HL-60/S4 treated with retinoic acid at 250 ng/mL for 4 days and 3 days (cell line): Measurements from ENCODE around the gene PHF20.
"Not testable (repeated sequence)": the region's sequence is repeated elsewhere in the genome, so short reads cannot be mapped to it uniquely, and the experiment has no call there.

ENCODE experiments used
- in situ Hi-C: fragments of 300-500 bp; cut with MboI; formaldehyde crosslinking; loops from 2 replicates; pipeline ENCODE4 v1.7.0; 2022; ENCODE audit warnings: low sequenced_read_pairs

The PHF20 gene

DNA sequence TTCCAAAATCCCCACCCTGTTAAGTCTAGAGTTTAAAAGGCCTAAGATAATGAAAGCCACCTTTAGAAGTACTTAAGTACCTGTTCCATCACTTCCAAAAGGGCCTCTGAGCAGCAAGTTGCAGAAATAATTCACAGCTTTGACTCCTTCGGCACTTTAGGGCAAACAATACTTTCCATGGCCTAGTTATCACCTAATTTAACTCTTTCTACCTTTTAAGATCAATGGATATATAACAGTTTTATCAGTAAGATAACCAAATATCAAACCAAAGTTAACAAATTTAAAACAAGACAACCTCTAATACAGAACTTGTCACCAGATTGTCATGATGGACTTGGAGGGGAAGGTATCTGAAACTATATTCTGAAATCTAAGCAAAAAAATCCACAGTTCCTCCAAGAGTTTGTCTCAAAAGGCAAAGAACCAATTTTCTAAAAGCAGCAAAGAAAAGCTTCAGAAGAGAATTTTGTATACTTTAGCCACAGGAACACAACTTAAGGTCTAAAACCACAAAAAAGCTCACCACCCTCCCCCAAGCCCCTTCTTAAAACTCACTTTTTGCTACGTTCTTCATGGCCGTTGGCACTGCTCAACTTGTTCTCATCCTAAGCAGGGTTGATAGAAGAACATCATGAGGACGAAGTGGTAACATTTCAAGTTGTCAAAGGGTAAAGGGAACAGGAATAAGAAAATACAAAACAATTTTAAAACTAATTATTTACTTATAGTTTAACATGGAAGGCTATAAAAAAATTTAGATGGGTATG lies 33.2 kb upstream of the PHF20 start:
- in situ Hi-C loops, result no loop called here

DNA sequence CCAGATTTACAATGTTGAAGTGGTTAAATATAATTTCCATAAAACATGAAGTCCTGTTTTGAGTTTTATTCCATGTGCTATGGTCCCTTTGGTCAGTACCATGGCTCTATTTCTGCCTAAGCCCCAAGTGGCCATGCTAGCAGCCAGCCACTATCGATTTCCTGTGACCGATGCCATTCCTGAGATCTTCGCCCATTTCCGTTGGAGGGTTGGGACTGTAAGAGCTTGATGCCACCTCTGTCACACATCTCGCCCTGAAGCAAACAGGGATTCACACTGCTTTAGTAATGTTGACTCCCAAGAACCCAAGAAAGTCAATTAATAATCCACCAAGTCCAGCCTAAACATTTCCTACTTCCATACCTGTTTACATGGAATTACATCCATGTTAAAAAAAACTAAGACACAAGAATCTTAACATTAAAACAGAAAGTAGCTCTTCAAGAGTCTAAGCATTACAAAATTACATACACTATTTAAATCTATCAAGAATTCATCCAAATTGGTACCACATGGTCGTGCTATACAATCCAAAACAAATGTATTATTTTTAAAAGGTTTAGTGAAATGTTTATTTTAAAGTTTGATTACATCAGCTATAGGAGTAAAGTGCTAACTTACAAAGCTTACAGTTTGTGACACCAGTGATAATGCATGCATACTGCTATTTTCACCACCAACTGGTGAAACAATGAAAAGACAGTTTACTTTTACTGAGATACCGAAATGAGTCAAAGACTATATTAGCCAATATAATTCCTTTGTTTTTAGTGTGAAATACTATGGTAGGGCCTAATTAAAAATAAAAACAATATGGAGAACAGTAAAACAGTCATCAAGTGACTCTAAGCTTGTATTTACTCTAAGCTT lies 32.3 kb upstream of the PHF20 start:
- in situ Hi-C loops, result no loop called here

DNA sequence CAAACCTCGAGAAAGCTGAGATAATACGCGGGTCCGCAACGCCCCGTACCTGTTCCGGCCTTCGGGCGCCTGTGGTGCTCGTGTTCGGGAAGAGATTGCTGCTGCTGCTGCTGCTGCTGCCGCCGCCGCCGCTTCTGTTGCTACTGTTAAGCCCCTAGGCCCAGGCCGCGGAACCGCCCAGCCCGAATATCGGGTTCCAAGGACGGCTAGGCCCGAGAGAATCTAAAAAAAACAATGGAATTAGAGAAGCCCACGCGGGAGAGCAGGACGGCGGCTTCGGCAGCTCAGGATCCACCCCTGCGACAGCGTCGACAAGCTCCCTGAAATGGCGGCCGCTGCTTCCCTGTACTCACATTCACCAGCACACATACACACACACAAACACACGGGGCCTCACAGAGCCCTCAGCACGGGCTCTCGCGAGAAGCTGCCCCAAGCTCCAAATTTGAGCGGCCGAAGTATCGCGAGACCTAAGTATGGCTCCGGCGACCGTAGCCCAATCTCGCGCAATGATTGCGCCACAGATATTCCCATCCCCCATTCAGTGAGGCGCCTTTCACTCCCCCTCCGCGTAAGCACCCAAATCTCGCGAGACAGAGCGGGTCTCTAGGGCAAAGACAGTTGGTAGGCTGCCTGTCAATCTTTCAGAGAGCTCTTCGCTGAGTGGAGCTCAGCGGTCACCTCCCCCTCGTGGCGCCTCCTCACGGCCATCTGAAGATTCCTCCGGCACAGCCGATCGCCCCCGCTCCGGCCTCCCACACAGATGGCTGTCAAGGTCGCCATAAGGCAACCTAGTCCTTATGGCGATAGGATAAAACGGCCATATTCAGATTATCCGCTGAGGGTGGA lies 29.7 kb upstream of the PHF20 start, which contains the start of gene RBM39:
Gene RBM39 (minus strand): TSS at position 369 of the 849 bp plus-strand sequence. CDS start 1,386 bp downstream, outside the sequence.
- in situ Hi-C loops, result no loop called here

DNA sequence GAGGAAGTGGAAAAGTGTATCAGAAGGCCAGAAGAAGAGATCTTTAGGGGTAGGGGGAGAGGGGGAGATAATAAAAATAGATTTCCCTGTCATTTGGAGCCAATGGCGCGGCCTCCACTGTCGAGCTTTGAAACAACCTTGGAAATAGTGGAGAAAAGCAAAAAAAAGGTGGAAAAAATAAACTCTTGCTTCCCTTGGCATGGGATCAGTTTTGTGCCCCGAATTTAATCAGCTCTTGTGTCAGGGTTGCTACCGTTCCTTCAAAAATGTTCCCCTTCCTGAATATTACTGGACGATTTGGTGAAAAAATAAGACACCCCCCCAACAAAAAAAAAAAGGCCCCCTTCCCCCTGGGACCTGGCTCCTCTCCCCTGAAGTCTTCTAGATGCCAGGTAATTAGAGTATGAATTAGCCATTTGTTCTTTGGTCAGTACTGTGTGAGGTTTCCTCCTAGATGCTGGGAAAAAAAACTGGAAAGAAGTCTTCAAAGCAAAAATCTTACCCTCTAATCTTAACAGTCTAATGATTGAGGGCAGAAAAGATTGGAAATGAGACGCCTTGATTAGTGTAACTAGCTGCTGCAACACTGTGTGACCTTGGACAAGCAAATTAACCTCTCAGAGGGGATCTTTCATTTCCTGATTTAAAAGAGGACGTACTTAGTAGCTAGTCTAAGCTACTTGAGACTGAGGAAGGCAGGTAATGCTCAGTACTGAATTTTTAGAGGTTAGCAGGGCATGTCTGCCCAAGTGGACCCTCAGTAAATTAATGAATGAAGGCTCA lies 28.9 kb upstream of the PHF20 start:
- in situ Hi-C loops, result no loop called here

DNA sequence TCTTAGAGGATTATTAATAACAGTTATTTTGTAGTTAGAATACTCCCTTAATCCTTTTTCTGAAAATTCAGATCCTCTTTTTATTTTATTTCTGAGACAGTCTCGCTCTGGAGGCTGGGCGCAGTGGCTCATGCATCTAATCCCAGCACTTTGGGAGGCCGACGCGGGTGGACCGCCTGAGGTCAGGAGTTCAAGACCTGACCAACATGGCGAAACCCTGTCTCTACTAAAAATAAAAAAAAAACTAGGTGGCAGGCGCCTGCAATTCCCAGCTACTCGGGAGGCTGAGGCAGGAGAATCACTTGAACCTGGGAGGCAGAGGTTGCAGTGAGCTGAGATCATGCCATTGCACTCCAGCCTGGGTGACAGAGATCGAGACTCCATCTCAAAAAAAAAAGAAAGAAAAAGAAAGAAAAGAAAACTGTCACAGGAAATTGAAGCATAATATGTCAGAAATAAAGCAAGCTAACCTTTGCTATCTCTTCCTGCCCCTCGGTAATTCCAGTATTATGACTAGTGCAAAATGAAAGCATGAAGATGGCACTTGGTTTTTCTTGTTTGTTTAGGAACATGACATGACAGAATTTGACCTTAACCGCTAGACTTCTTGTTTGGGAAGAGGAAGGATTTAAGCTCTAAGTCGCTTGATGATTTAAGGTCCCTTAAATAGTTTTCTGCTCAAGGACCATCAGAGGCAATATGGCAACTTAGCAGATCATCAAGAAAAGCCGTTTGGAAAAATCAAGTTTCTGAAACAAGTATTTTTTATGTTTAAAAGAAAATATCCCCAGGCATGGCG lies 27.9 kb upstream of the PHF20 start:
- in situ Hi-C loops, result no loop called here

DNA sequence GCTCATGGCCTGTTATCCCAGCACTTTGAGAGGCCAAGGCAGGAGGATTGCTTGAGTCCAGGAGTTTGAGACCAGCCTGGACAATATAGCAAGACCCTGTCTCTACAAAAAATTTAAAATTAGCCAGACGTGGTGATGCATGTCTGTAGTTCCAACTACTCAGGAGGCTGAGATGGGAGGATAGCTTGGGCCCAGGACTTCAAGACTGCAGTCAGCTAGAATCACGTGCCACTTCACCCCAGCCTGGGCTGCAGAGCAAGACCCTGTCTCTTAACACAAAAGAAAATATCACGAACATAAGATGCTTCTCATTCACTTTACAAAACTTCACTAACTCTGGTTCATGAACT lies 27.3 kb upstream of the PHF20 start:
- in situ Hi-C loops, result not testable (repeated sequence)

DNA sequence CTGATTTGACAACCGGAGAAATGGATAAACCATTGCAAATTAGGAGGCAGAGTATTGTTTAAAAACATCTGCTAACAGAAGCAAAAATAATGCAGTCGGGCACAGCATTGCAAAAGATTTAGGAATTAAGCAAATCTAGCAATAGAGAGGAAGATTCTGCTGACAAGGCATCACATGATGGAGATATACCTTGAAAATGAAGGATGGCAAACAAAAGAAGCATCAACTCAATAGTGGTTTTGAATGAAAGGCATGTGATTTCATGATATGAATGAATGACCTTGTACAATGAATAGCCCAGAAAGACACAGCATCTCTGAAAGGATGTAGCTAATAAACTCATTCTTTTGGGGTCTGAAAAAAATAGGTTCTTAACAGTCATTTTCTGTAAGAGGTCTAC lies 21.2 kb upstream of the PHF20 start:
- in situ Hi-C loops, result no loop called here

DNA sequence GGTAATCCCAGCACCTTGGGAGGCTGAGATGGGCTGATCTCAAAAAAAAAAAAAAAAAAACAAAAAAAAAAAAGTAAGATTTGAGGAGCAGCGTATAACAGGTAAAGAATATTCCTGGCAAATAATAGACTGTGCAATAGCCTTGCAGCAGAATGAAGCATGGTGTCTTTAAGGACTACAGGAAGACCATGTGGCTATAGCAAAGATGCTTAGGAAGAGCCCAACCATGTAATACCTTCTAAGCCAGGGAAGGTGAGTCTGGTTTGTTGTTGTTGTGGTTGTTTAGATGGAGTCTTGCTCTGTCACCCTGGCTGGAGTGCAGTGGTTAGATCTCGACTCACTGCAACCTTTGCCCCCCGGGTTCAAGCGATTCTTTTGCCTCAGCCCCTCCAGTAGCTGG lies 15.4 kb upstream of the PHF20 start:
- in situ Hi-C loops, result no loop called here

DNA sequence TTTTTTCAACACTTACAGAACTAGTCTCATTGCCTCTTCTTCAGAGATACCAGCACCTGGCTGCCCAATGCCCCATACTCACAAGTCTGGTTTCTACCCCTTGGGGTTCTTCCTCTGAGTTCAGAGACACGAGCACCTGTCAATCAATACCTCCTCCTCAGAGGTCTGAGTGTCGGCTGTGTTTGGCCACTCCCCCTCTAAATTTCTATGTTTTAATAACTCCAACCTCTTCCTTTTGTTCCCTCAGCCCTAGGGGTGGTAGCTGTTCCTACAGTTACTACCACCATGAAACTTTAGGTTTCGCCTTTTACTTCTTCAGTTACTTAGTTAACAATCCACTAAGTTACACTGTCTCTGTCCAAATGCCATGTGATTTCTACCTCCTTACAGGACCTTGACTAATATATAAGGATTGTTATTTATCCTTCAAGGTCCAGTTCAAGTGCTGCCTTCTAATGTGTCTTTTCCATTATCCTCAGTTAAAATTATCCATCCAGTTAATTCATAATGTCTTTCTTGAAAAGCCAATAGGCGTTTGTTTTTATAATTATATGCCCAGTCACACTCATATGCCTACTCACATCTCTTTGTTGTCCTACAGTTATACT lies 14.6 kb upstream of the PHF20 start:
- in situ Hi-C loops, result no loop called here

DNA sequence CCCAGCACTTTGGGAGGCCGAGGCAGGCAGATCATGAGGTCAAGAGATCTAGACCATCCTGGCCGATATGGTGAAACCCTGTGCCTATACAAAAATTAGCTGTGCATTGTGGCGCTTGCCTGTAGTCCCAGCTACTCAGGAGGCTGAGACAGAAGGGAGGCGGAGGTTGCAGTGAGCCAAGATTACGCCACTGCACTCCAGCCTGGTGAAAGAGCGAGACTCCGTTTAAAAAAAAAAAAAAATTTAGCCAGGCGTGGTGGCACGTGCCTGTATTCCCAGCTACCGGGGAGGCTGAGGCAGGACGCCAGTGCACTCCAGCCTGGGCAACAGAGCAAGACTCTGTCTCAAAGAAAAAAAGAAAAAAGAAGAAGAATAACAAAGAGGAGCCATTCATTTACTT lies 10.3 kb upstream of the PHF20 start:
- in situ Hi-C loops, result not testable (repeated sequence)

DNA sequence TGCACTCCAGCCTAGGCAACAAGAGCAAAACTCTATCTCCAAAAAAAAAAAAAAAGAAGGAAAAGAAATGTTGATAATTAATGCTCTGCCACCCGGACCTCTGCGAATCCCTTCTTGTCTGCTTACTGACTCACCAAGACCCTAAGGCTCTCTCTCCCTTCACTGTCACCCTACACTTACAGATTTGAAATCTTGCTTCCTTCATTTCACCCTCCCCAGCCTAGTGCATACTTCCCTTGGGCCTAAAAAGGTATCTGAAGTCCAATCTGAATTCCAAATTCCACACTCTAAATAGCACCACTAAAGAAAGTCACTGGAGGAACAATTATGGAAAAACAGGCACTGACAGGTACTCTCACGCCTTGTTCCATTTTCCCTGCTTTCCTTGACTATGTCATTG lies 9.4 kb upstream of the PHF20 start:
- in situ Hi-C loops, result no loop called here

DNA sequence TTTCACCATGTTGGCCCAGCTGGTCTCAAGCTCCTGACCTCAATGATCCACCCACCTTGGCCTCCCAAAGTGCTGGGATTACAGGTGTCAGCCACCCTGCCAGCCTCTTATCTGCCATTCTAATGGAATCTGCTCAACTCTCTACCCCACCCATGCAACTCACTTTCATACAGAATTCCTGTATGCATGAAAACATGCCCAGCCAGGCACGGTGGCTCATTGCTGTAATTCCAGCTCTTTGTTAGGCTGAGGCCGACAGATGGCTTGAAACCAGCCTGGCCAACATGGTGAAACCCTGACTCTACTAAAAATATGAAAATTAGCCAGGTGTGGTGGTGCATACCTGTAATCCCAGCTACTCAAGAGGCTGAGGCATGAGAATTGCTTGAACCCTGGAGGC lies 6.9 kb upstream of the PHF20 start:
- in situ Hi-C loops, result not testable (repeated sequence)

DNA sequence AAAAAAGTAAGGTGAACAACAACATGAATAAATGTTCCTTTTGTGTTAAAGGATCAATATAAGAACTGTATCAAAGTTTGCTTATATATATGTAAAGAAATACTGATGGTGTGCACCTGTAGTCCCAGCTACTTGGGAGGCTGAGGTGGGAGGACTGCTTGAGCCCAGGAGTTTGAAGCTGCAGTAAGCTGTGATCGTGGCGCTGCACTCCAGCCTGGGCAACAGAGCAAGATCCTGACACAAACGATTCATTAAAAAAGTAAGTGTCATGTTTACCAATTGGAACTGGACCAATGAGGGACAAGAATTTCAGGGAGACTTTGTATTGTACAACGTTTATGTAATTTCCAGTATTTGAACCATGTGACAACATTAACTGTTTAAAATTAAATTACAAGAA lies 5.0 kb upstream of the PHF20 start:
- in situ Hi-C loops, result no loop called here

DNA sequence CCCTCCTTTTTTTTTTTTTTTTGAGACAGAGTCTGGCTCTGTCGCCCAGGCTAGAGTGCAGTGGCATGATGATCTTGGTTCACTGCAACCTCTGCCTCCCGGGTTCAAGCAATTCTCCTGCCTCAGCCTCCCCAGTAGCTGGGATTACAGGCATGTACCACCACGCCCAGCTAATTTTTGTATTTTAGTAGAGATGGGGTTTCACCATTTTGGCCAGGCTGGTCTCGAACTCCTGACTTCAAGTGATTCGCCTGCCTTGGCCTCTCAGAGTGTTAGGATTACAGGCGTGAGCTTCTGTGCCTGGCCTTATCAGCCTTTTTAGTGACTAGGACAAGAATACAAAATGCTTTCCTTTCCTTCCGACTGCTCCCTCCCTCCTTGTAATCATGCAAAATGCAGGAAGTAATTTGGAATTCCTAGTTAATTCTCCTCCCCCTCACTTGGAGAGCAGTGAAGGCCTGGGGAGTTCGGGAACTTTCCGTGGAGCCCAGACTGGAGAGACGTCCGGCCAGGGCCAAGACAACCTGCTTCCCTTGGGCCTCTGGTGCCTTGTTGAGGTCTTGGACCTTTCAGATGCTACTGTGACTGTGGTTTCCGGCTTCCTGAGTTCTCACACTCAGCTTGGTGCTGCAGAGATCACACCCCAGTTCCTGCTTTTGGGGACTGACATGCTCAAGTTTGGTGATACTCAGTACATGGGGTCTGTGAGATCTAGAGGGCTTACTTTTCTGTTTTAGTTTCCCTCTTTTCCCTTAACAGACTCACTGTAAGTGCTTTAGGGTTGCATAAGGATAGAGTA lies 3.9 kb upstream of the PHF20 start:
- in situ Hi-C loops, result no loop called here

DNA sequence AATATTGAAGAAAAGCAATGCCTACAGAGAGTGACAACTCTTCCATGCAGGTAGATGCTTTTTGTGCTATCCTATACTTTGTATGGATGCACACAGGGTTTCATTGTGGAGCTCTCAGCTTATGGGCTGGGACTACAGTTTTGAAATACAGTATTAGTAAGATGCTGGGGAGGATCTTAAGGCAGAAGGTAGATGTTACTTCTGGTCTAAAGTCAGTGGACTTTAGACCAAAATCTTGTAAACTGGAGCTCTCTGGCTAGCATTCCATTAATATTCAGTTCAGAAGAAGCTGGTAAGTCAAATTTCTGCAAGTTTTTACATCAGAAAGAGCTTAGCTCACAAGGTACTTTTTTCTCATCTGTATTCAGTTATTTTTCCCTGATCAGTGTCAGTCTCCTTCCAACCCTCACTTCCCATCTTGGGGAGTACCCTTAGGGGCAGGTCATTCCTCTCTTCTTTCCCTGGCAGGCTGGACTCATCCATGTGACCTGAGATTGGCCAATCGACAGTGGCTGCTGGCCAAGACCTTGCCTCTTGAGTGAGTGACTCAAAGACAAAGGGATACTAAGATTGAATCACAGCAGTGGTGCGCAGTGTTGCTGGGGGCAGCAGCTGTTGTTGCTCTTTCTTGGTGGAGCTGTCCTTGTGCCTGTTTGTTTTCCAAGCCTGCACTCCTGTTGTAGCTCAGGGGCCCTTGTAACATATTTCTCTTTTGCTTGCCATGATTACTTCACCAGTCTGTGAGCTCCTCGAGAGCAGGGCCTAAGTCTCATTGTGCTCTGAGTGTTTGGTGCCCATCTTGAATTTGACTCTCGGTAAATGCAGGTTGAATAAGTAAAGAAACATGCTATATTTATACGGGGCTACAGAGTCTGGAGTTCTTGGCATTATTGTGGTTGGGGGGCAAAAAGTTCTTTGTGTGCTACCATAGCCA lies 2.8 kb upstream of the PHF20 start:
- in situ Hi-C loops, result no loop called here

DNA sequence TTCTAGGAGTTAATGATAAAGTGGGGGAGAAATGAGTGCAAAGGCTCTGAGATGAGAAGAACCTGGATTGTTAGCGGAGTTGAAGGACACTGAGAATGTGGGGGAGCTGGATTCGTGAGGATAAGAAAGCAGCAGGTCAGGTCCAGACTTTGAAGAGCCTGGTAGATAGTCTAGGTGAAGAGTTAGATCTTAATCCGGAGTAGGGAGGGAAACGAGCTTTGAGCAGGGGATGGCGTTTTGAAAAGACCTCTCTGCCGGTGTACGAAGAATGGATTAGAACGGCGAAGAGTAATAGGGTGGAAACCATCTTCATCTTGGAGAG lies 487 bp upstream of the PHF20 start:
- in situ Hi-C loops, result no loop called here

DNA sequence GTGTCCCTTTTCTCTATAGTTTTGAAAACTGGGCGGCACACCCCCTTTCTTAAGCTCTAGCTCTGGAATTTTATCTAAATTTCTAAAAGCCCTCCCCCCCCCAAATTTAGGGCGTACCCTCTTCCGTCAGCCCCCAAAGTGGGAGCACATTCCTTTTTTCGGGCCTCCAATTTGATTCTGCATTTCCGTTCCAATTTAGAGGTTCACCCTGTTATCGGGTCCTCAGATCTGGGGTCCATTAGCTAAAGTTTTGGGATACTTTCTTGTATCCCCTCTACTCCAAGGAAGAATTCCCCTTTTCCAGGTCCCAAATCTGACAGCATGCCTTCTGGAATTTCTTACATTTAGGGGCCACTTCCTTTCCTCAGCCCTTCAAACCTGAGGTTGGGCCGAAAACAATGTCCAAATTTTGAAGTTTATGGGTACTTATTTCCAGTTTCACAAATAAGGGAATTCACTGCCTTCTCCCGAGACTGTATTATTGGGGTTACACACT lies 796 bp downstream of the PHF20 start:
- in situ Hi-C loops, result no loop called here
